ENCODE data around the gene PRDM4. TPM values are rescaled to one million over a fixed set of nuclear protein-coding genes. Genes with fewer than 3 reads are reported as not detected.
"Not testable (repeated sequence)": the region's sequence is repeated elsewhere in the genome, so short reads cannot be mapped to it uniquely, and the experiment has no call there.

Gene PRDM4
- total RNA-seq, 4 donors from 2014 or later = 21.8 to 29.5 (median 25.2) TPM

GRCh38 chr12:107730618-107731341, 30.2 kb downstream of the PRDM4 start:
- TF ChIP-seq POLR2AphosphoS5 (IDR thresholded peaks at IDR 0.05) (no peak), CTCF (IDR thresholded peaks at IDR 0.05) (no peak), POLR2A (IDR thresholded peaks at IDR 0.05) (no peak), EP300 (IDR thresholded peaks at IDR 0.05) (no peak)
- WGBS, 2 donors (ENCODE audit: low coverage in 1 of 2) = 46 to 64% methylated on average over 2 to 4 of the region's 4 CpGs
- no peaks in the 10 kb centered on the region for H3K27me3 ChIP-seq
- ATAC-seq = no peak
- no peaks in the 10 kb centered on the region for H3K4me1 ChIP-seq
- peaks cover 0 to 40% of the 10 kb centered on the region in 2 donors for H3K36me3 ChIP-seq
- no peaks in the 10 kb centered on the region for H3K9me3 ChIP-seq
- no peak overlapping the region for H3K27ac ChIP-seq
- no peak overlapping the region for H3K4me3 ChIP-seq

- H3K36me3 ChIP-seq = peaks cover 0 to 13% of the 10 kb centered on the region in 2 donors
- not testable (repeated sequence) for H3K9me3 ChIP-seq, H3K27ac ChIP-seq, H3K4me1 ChIP-seq, ATAC-seq, H3K4me3 ChIP-seq, H3K27me3 ChIP-seq
- no CpG with 5 or more reads among the region's 1 CpG for WGBS, 2 donors (ENCODE audit: low coverage in 1 of 2)
These were observed 33.2 kb downstream of the PRDM4 start for GRCh38 chr12:107727742-107728141.

GRCh38 chr12:107727327-107727726, 33.6 kb downstream of the PRDM4 start:
- not testable (repeated sequence) for H3K4me1 ChIP-seq

GRCh38 chr12:107718606-107719005, 42.3 kb downstream of the PRDM4 start:
- TF ChIP-seq CTCF (IDR thresholded peaks at IDR 0.05) (no peak), POLR2AphosphoS5 (IDR thresholded peaks at IDR 0.05) (no peak), POLR2A (IDR thresholded peaks at IDR 0.05) (no peak), EP300 (IDR thresholded peaks at IDR 0.05) (no peak)
- no peaks in the 10 kb centered on the region for H3K9me3 ChIP-seq
- ATAC-seq = no peak
- no peaks in the 10 kb centered on the region for H3K4me1 ChIP-seq
- peaks cover 0 to 45% of the 10 kb centered on the region in 2 donors for H3K36me3 ChIP-seq
- no peak overlapping the region for H3K4me3 ChIP-seq
- 93 to 100% methylated on average over 1 of the region's 1 CpG for WGBS, 2 donors (ENCODE audit: low coverage in 1 of 2)
- no peak overlapping the region for H3K27ac ChIP-seq
- no peaks in the 10 kb centered on the region for H3K27me3 ChIP-seq

More at GRCh38 chr12:107727327-107727726, 33.6 kb downstream of the PRDM4 start:
- H3K9me3 ChIP-seq, H3K27ac ChIP-seq, ATAC-seq, H3K4me3 ChIP-seq, H3K27me3 ChIP-seq: not testable (repeated sequence)
- whole genome bisulfite sequencing, 2 donors (ENCODE audit: low coverage in 1 of 2) = 44 to 80% methylated on average over 1 of the region's 1 CpG
- H3K36me3 ChIP-seq = peaks cover 0 to 13% of the 10 kb centered on the region in 2 donors

- Histone ChIP-seq H3K36me3 (peaks cover 7 to 66% of the 10 kb centered on the region in 2 donors), H3K4me1 (no peaks in the 10 kb centered on the region), H3K4me3 (no peak overlapping the region), H3K27me3 (no peaks in the 10 kb centered on the region), H3K27ac (no peak overlapping the region), H3K9me3 (no peaks in the 10 kb centered on the region)
- TF ChIP-seq CTCF (IDR thresholded peaks at IDR 0.05) (no peak), EP300 (IDR thresholded peaks at IDR 0.05) (no peak), POLR2A (IDR thresholded peaks at IDR 0.05) (no peak), POLR2AphosphoS5 (IDR thresholded peaks at IDR 0.05) (no peak)
- no peak for ATAC-seq
These were observed 45.2 kb downstream of the PRDM4 start for GRCh38 chr12:107715780-107716179.

- not testable (repeated sequence) for H3K4me3 ChIP-seq, H3K27ac ChIP-seq, H3K4me1 ChIP-seq, H3K27me3 ChIP-seq, ATAC-seq
- 94 to 95% methylated on average over 3 to 4 of the region's 5 CpGs for WGBS, 2 donors (ENCODE audit: low coverage in 1 of 2)
- peaks cover 0 to 13% (median 0%) of the 10 kb centered on the region in 3 donors for H3K9me3 ChIP-seq
- H3K36me3 ChIP-seq = peaks cover 7 to 86% of the 10 kb centered on the region in 2 donors
These were observed 55.4 kb downstream of the PRDM4 start for GRCh38 chr12:107705522-107705921.
